ENCODE measurements around the gene OR6S1. TPM values are rescaled to one million over a fixed set of nuclear protein-coding genes. Genes with fewer than 3 reads are reported as not detected.

OR6S1 gene
- total and polyA plus RNA-seq, 5 donors from 2014 or later, result not detected

DNA sequence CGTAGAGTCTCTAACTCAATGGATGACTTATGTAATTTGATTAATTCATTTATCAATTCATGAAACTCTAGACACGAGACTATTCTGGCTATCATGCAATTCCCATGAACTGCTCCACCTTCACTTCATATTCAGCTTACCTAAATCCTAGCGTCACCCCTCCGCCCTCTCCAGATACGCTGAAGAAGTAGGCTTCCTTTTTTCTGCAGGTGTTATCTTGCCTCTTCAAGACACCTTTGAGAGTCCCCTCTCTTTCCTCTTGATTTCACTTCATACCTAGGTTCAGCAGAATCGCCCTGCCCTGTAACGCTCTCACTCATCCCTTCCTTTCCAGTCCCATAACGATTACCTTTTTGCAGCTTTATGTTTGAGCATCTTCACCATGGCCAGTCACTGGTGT is 38.9 kb upstream of the OR6S1 start:
- Histone ChIP-seq H3K27ac (ENCODE audit: insufficient read depth, low read length, poor library complexity, severe bottlenecking) (peak overlapping the region; percentile 96), H3K4me3 (ENCODE audit: low read depth, low read length) (peak overlapping the region; percentile 93), H3K9me3 (ENCODE audit: control insufficient read depth in 2 of 2, low read length in 2 of 2) (no peaks in the 10 kb centered on the region), H3K36me3 (ENCODE audit: control insufficient read depth, insufficient read depth, low read length) (no peaks in the 10 kb centered on the region), H3K4me1 (ENCODE audit: control insufficient read depth, insufficient read depth, low read length, poor library complexity, severe bottlenecking) (peaks cover 45% of the 10 kb centered on the region), H3K27me3 (ENCODE audit: control insufficient read depth, insufficient read depth, low read length) (no peaks in the 10 kb centered on the region)
- H3K27ac Mint-ChIP-seq, result no peak overlapping the region
- peaks cover 10 to 34% (median 20%) of the 10 kb centered on the region in 4 donors for H3K4me1 Mint-ChIP-seq
- no peaks in the 10 kb centered on the region for H3K27me3 Mint-ChIP-seq
- ATAC-seq (ENCODE audit: low read depth in 2 of 2), result no peak
- no peaks in the 10 kb centered on the region for H3K36me3 Mint-ChIP-seq
- H3K4me3 Mint-ChIP-seq, result no peak overlapping the region
- DNase-seq, result peak in 1 of 3 donors; percentile 15
- H3K9me3 Mint-ChIP-seq, result peaks cover 0 to 6% (median 0%) of the 10 kb centered on the region in 7 donors

- peak overlapping the region; percentile 93 for H3K4me3 ChIP-seq (ENCODE audit: low read depth, low read length)
- no peak for ATAC-seq (ENCODE audit: low read depth in 2 of 2)
- peak in 1 of 3 donors; percentile 20 for DNase-seq
- H3K4me1 Mint-ChIP-seq, result peaks cover 6 to 30% (median 20%) of the 10 kb centered on the region in 4 donors
- H3K4me3 Mint-ChIP-seq, result no peak overlapping the region
- H3K27me3 Mint-ChIP-seq, result no peaks in the 10 kb centered on the region
- H3K27ac Mint-ChIP-seq, result no peak overlapping the region
- no peaks in the 10 kb centered on the region for H3K27me3 ChIP-seq (ENCODE audit: control insufficient read depth, insufficient read depth, low read length)
- no peaks in the 10 kb centered on the region for H3K36me3 Mint-ChIP-seq
- no peaks in the 10 kb centered on the region for H3K9me3 ChIP-seq (ENCODE audit: control insufficient read depth in 2 of 2, low read length in 2 of 2)
- H3K27ac ChIP-seq (ENCODE audit: insufficient read depth, low read length, poor library complexity, severe bottlenecking), result no peak overlapping the region
- H3K9me3 Mint-ChIP-seq, result peaks cover 0 to 6% (median 0%) of the 10 kb centered on the region in 7 donors
- H3K4me1 ChIP-seq (ENCODE audit: control insufficient read depth, insufficient read depth, low read length, poor library complexity, severe bottlenecking), result peaks cover 45% of the 10 kb centered on the region
- no peaks in the 10 kb centered on the region for H3K36me3 ChIP-seq (ENCODE audit: control insufficient read depth, insufficient read depth, low read length)
These were observed 38.4 kb upstream of the OR6S1 start for GRCh38 chr14:20679907-20680306.

DNA sequence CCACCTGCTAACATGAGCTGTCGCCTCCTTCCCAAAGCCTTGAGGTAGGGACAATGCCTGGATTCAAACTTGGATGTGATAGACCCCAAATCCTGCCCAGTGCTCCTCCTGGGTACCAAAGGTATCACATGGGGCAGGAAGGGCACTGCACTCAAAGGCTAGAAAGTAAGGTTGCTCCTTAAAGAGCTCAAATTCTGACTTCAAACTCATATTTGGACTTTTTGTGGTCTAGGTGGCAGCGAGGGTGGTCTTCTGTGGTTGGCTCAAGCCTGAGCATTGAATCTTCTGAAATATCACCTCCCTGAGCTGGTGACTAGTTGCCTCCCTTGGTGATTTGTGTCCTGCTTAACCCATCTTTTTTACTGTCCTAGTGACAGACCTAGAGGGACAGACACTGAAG is 34.6 kb upstream of the OR6S1 start:
- Mint-ChIP-seq H3K9me3 (peaks cover 0 to 1% (median 0%) of the 10 kb centered on the region in 7 donors), H3K36me3 (no peaks in the 10 kb centered on the region), H3K27me3 (peaks cover 4% of the 10 kb centered on the region), H3K4me3 (no peak overlapping the region), H3K27ac (peak overlapping the region in 1 of 3 donors; percentile 43), H3K4me1 (peaks cover 3 to 17% (median 11%) of the 10 kb centered on the region in 4 donors)
- Histone ChIP-seq H3K27me3 (ENCODE audit: control insufficient read depth, insufficient read depth, low read length) (no peaks in the 10 kb centered on the region), H3K4me1 (ENCODE audit: control insufficient read depth, insufficient read depth, low read length, poor library complexity, severe bottlenecking) (peaks cover 14% of the 10 kb centered on the region), H3K36me3 (ENCODE audit: control insufficient read depth, insufficient read depth, low read length) (no peaks in the 10 kb centered on the region), H3K4me3 (ENCODE audit: low read depth, low read length) (no peak overlapping the region), H3K27ac (ENCODE audit: insufficient read depth, low read length, poor library complexity, severe bottlenecking) (no peak overlapping the region), H3K9me3 (ENCODE audit: control insufficient read depth in 2 of 2, low read length in 2 of 2) (no peaks in the 10 kb centered on the region)
- no peak for DNase-seq
- ATAC-seq (ENCODE audit: low read depth in 2 of 2), result no peak

GRCh38 chr14:20675669-20676068 is 34.2 kb upstream of the OR6S1 start:
- no peaks in the 10 kb centered on the region for H3K36me3 Mint-ChIP-seq
- DNase-seq (peak in 1 of 3 donors; percentile 20), ATAC-seq (ENCODE audit: low read depth in 2 of 2) (no peak)
- no peaks in the 10 kb centered on the region for H3K9me3 ChIP-seq (ENCODE audit: control insufficient read depth in 2 of 2, low read length in 2 of 2)
- H3K27me3 ChIP-seq (ENCODE audit: control insufficient read depth, insufficient read depth, low read length), result no peaks in the 10 kb centered on the region
- peaks cover 10% of the 10 kb centered on the region for H3K4me1 ChIP-seq (ENCODE audit: control insufficient read depth, insufficient read depth, low read length, poor library complexity, severe bottlenecking)
- H3K36me3 ChIP-seq (ENCODE audit: control insufficient read depth, insufficient read depth, low read length), result no peaks in the 10 kb centered on the region
- peaks cover 3 to 13% (median 9%) of the 10 kb centered on the region in 4 donors for H3K4me1 Mint-ChIP-seq
- H3K27ac Mint-ChIP-seq, result no peak overlapping the region
- H3K9me3 Mint-ChIP-seq, result peaks cover 0 to 1% (median 0%) of the 10 kb centered on the region in 7 donors
- no peak overlapping the region for H3K27ac ChIP-seq (ENCODE audit: insufficient read depth, low read length, poor library complexity, severe bottlenecking)
- H3K27me3 Mint-ChIP-seq, result peaks cover 4% of the 10 kb centered on the region
- H3K4me3 Mint-ChIP-seq, result no peak overlapping the region
- no peak overlapping the region for H3K4me3 ChIP-seq (ENCODE audit: low read depth, low read length)

GRCh38 chr14:20671597-20672283 is 30.2 kb upstream of the OR6S1 start:
- Histone ChIP-seq H3K4me3 (ENCODE audit: low read depth, low read length) (no peak overlapping the region), H3K9me3 (ENCODE audit: control insufficient read depth in 2 of 2, low read length in 2 of 2) (no peaks in the 10 kb centered on the region), H3K4me1 (ENCODE audit: control insufficient read depth, insufficient read depth, low read length, poor library complexity, severe bottlenecking) (peaks cover 7% of the 10 kb centered on the region), H3K27ac (ENCODE audit: insufficient read depth, low read length, poor library complexity, severe bottlenecking) (no peak overlapping the region), H3K27me3 (ENCODE audit: control insufficient read depth, insufficient read depth, low read length) (no peaks in the 10 kb centered on the region), H3K36me3 (ENCODE audit: control insufficient read depth, insufficient read depth, low read length) (no peaks in the 10 kb centered on the region)
- Mint-ChIP-seq H3K36me3 (peaks cover 8% of the 10 kb centered on the region), H3K27me3 (peaks cover 4% of the 10 kb centered on the region), H3K4me1 (peaks cover 0 to 23% (median 15%) of the 10 kb centered on the region in 4 donors), H3K27ac (no peak overlapping the region), H3K4me3 (peak overlapping the region in 1 of 4 donors; percentile 23), H3K9me3 (no peaks in the 10 kb centered on the region)
- ATAC-seq (ENCODE audit: low read depth in 2 of 2), result no peak
- peak in 1 of 3 donors; percentile 37 for DNase-seq

GRCh38 chr14:20668969-20669368 is 27.5 kb upstream of the OR6S1 start:
- no peak for ATAC-seq (ENCODE audit: low read depth in 2 of 2)
- H3K27me3 ChIP-seq (ENCODE audit: control insufficient read depth, insufficient read depth, low read length), result no peaks in the 10 kb centered on the region
- H3K9me3 Mint-ChIP-seq, result no peaks in the 10 kb centered on the region
- H3K9me3 ChIP-seq (ENCODE audit: control insufficient read depth in 2 of 2, low read length in 2 of 2), result no peaks in the 10 kb centered on the region
- peaks cover 8% of the 10 kb centered on the region for H3K36me3 Mint-ChIP-seq
- no peak overlapping the region for H3K4me3 Mint-ChIP-seq
- peaks cover 4% of the 10 kb centered on the region for H3K27me3 Mint-ChIP-seq
- peaks cover 7% of the 10 kb centered on the region for H3K4me1 ChIP-seq (ENCODE audit: control insufficient read depth, insufficient read depth, low read length, poor library complexity, severe bottlenecking)
- H3K36me3 ChIP-seq (ENCODE audit: control insufficient read depth, insufficient read depth, low read length), result no peaks in the 10 kb centered on the region
- no peak overlapping the region for H3K27ac ChIP-seq (ENCODE audit: insufficient read depth, low read length, poor library complexity, severe bottlenecking)
- H3K27ac Mint-ChIP-seq, result peak overlapping the region in 1 of 3 donors; percentile 59
- no peak for DNase-seq
- no peak overlapping the region for H3K4me3 ChIP-seq (ENCODE audit: low read depth, low read length)
- H3K4me1 Mint-ChIP-seq, result peaks cover 0 to 23% (median 15%) of the 10 kb centered on the region in 4 donors

- peaks cover 14% of the 10 kb centered on the region for H3K4me1 ChIP-seq (ENCODE audit: control insufficient read depth, insufficient read depth, low read length, poor library complexity, severe bottlenecking)
- H3K4me3 ChIP-seq (ENCODE audit: low read depth, low read length), result peak overlapping the region; percentile 48
- Mint-ChIP-seq H3K4me3 (no peak overlapping the region), H3K36me3 (peaks cover 8% of the 10 kb centered on the region), H3K27ac (peak overlapping the region; percentile 44 to 59 (median 54)), H3K9me3 (no peaks in the 10 kb centered on the region), H3K4me1 (peaks cover 0 to 31% (median 21%) of the 10 kb centered on the region in 4 donors), H3K27me3 (peaks cover 10% of the 10 kb centered on the region)
- H3K36me3 ChIP-seq (ENCODE audit: control insufficient read depth, insufficient read depth, low read length), result no peaks in the 10 kb centered on the region
- no peak overlapping the region for H3K27ac ChIP-seq (ENCODE audit: insufficient read depth, low read length, poor library complexity, severe bottlenecking)
- H3K9me3 ChIP-seq (ENCODE audit: control insufficient read depth in 2 of 2, low read length in 2 of 2), result no peaks in the 10 kb centered on the region
- peak; percentile 44 for ATAC-seq (ENCODE audit: low read depth in 2 of 2)
- DNase-seq, result peak in 1 of 3 donors; percentile 77
- H3K27me3 ChIP-seq (ENCODE audit: control insufficient read depth, insufficient read depth, low read length), result no peaks in the 10 kb centered on the region
These were observed 26.5 kb upstream of the OR6S1 start for GRCh38 chr14:20667957-20668356.
